Measurements from ENCODE around the gene MRC1.

MRC1 gene

GRCh38 chr10:17848646-17849045, 39.5 kb downstream of the MRC1 start:
- no peak for DNase-seq

- DNase-seq = no peak
These were observed 41.4 kb downstream of the MRC1 start for GRCh38 chr10:17850501-17850900.

GRCh38 chr10:17851611-17852010, 42.5 kb downstream of the MRC1 start:
- no peak for DNase-seq

- no peak for DNase-seq
These were observed 45.0 kb downstream of the MRC1 start for GRCh38 chr10:17854044-17854652.

GRCh38 chr10:17857040-17857439, 47.9 kb downstream of the MRC1 start:
- DNase-seq = no peak

- DNase-seq = no peak
These were observed 50.5 kb downstream of the MRC1 start for GRCh38 chr10:17859492-17860156.

GRCh38 chr10:17861760-17862159, 52.6 kb downstream of the MRC1 start:
- DNase-seq = no peak

GRCh38 chr10:17865351-17865750, 56.2 kb downstream of the MRC1 start:
- no peak for DNase-seq

- no peak for DNase-seq
These were observed 57.2 kb downstream of the MRC1 start for GRCh38 chr10:17866346-17866745.

- no peak for DNase-seq
These were observed 57.9 kb downstream of the MRC1 start for GRCh38 chr10:17867056-17867455.

GRCh38 chr10:17871036-17871435, 61.9 kb downstream of the MRC1 start:
- DNase-seq = no peak

GRCh38 chr10:17872191-17873091, 63.3 kb downstream of the MRC1 start:
- DNase-seq = no peak

GRCh38 chr10:17873946-17874345, 64.8 kb downstream of the MRC1 start:
- DNase-seq = no peak

- DNase-seq = no peak
These were observed 68.0 kb downstream of the MRC1 start for GRCh38 chr10:17877121-17877520.

- no peak for DNase-seq
These were observed 69.7 kb downstream of the MRC1 start for GRCh38 chr10:17878896-17879295.

- no peak for DNase-seq
These were observed 71.5 kb downstream of the MRC1 start for GRCh38 chr10:17880601-17881000.

- no peak for DNase-seq
These were observed 73.4 kb downstream of the MRC1 start for GRCh38 chr10:17882557-17882956.

- DNase-seq = no peak
These were observed 74.5 kb downstream of the MRC1 start for GRCh38 chr10:17883621-17884020.

GRCh38 chr10:17888189-17888588, 79.0 kb downstream of the MRC1 start:
- DNase-seq = no peak

- DNase-seq = no peak
These were observed 82.3 kb downstream of the MRC1 start for GRCh38 chr10:17891435-17891834.

GRCh38 chr10:17904564-17904963, 95.4 kb downstream of the MRC1 start:
- DNase-seq = no peak

GRCh38 chr10:17905491-17905890, 96.3 kb downstream of the MRC1 start:
- DNase-seq = no peak

GRCh38 chr10:17906002-17906401, 96.9 kb downstream of the MRC1 start:
- no peak for DNase-seq

GRCh38 chr10:17907641-17908040, 98.5 kb downstream of the MRC1 start:
- no peak for DNase-seq

Data from activated naive CD4-positive, alpha-beta T cell (primary cell).